Nephron (organoid): ENCODE data around the gene CDC42SE2.

Experiments used
- H3K27ac Mint-ChIP-seq, 3 experiments: 2 replicates each; pipeline ENCODE4 v1.8.0; 2020; ENCODE audit warnings: mixed read lengths in 3 of 3, mild to moderate bottlenecking in 2 of 3, moderate library complexity in 1 of 3
- H3K27me3 Mint-ChIP-seq: 2 replicates; pipeline ENCODE4 v1.8.0; 2021; ENCODE audit warnings: low read depth, mild to moderate bottlenecking, moderate library complexity, mixed read lengths
- H3K36me3 Mint-ChIP-seq: 2 replicates; pipeline ENCODE4 v1.8.0; 2020; ENCODE audit warnings: low read depth, mixed read lengths
- H3K4me1 Mint-ChIP-seq: 2 replicates; pipeline ENCODE4 v1.8.0; 2020; ENCODE audit warnings: mixed read lengths
- H3K4me3 Mint-ChIP-seq, 3 experiments: 2 replicates each; pipeline ENCODE4 v1.8.0; 2020; ENCODE audit warnings: mild to moderate bottlenecking in 3 of 3, mixed read lengths in 3 of 3, moderate library complexity in 2 of 3
- H3K9me3 Mint-ChIP-seq: 2 replicates; pipeline ENCODE4 v1.8.0; 2020; ENCODE audit warnings: mixed read lengths
- TF ChIP-seq, protein P1 (sequence below), 3 experiments: fragments of 200-600 bp; sonication (generic); IDR thresholded peaks; one replicate each; pipeline ENCODE4 v1.5.0; 2021; ENCODE audit warnings: antibody characterized with exemption in 3 of 3; ENCODE audit not compliant: unreplicated experiment in 3 of 3

Gene CDC42SE2

DNA sequence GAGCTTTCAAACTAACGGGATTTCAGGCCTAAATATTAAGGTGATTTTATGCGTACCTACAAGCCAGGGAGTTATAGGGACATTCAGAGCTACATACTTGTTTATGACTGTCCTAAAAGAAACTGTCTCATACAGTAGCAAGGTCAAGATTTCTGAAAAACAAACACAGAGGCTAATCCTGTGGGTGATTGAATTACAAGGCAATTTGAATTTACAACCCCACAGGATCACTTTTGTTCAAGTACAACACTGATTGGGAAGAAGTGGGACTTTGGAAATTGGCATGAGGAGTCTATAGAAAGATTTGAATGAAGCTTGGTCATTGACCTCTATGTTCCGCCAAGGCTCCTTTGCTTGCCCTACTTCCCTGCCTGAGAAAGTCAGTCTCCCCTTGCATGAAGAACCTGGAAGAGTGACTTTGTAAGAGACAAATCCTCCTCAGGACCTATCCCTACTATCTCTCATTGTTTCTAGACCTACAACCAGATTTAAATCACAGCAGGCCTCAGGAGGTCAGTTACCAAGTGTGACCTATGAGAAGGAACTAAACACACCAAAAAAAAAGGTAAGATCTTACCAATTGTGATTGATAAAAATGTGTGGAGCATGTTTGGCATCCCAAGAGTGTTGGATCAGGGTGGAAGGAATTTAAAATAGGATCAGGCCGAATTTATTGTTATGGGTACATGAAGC lies 38.4 kb upstream of the CDC42SE2 start:
- Mint-ChIP-seq H3K4me3 (no peak overlapping the region), H3K36me3 (no peaks in the 10 kb centered on the region), H3K4me1 (no peaks in the 10 kb centered on the region), H3K27me3 (no peaks in the 10 kb centered on the region), H3K9me3 (no peaks in the 10 kb centered on the region), H3K27ac (no peak overlapping the region)
- TF ChIP-seq, protein P1, sequence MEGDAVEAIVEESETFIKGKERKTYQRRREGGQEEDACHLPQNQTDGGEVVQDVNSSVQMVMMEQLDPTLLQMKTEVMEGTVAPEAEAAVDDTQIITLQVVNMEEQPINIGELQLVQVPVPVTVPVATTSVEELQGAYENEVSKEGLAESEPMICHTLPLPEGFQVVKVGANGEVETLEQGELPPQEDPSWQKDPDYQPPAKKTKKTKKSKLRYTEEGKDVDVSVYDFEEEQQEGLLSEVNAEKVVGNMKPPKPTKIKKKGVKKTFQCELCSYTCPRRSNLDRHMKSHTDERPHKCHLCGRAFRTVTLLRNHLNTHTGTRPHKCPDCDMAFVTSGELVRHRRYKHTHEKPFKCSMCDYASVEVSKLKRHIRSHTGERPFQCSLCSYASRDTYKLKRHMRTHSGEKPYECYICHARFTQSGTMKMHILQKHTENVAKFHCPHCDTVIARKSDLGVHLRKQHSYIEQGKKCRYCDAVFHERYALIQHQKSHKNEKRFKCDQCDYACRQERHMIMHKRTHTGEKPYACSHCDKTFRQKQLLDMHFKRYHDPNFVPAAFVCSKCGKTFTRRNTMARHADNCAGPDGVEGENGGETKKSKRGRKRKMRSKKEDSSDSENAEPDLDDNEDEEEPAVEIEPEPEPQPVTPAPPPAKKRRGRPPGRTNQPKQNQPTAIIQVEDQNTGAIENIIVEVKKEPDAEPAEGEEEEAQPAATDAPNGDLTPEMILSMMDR (IDR thresholded peaks at IDR 0.05; ENCODE audit: unreplicated experiment in 3 of 3): no peak

DNA sequence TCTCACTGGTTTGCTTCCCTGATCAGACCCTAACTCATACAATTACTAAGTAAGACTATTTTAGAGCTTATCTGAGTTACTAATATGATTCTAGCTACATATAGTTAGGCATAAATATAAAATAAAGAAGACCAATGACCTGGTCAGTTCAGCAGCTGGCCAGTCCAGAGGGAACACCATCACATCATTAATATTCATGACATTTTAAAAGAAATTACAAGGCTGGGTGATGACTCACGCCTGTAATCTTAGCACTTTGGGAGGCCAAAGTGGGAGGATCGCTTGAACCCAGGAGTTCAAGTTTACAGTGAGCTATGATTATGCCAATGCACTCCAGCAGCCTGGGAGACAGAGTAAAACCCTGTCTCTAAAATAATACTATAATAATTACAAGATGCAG lies 37.0 kb upstream of the CDC42SE2 start:
- Mint-ChIP-seq H3K27me3 (no peaks in the 10 kb centered on the region), H3K27ac (no peak overlapping the region), H3K4me1 (no peaks in the 10 kb centered on the region), H3K9me3 (no peaks in the 10 kb centered on the region), H3K36me3 (no peaks in the 10 kb centered on the region), H3K4me3 (no peak overlapping the region)
- TF ChIP-seq, protein P1 (IDR thresholded peaks at IDR 0.05; ENCODE audit: unreplicated experiment in 3 of 3): no peak

DNA sequence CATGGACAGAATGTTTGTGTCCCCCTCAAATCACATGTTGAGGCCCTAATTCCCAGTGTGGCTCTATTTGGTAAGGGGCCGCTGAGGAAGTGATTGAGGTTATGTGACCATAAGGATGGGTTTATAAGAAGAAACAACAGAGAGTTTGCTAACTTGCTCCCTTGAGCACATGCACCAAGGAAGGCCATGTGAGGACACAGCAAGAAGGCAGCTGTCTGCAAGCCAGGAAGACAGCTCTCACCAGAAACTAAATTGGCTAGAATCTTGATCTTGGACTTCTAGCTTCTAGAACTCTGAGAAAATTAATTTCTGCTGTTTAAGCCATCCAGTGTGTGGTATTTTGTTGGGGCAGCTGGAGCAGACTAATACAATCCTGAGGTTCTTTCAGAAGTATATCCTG lies 35.2 kb upstream of the CDC42SE2 start:
- Mint-ChIP-seq H3K4me1 (no peaks in the 10 kb centered on the region), H3K36me3 (no peaks in the 10 kb centered on the region)

DNA sequence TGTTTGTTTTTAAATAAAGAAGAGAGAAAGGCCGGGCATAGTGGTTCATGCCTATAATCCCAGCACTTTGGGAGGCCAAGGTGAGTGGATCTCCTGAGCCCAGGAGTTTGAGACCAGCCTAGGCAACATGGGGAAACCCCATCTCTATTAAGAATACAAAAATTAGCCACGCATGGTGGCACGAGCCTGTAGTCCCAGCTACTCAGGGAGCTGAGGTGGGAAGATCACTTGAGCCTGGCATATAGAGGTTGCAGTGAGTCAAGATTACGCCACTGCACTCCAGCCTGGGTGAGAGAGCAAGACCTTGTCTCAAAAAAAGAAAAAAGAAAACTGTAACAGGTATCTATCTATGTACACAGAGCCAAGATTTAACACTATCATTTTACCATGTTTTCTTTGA lies 34.2 kb upstream of the CDC42SE2 start:
- TF ChIP-seq, protein P1 (IDR thresholded peaks at IDR 0.05; ENCODE audit: unreplicated experiment in 3 of 3): no peak
- Mint-ChIP-seq H3K4me1 (no peaks in the 10 kb centered on the region), H3K27ac (no peak overlapping the region), H3K4me3 (no peak overlapping the region), H3K9me3 (no peaks in the 10 kb centered on the region), H3K36me3 (no peaks in the 10 kb centered on the region), H3K27me3 (no peaks in the 10 kb centered on the region)

More for the DNA sequence above, 35.2 kb upstream of the CDC42SE2 start:
- H3K9me3 Mint-ChIP-seq: no peaks in the 10 kb centered on the region
- no peaks in the 10 kb centered on the region for H3K27me3 Mint-ChIP-seq
- TF ChIP-seq, protein P1 (IDR thresholded peaks at IDR 0.05; ENCODE audit: unreplicated experiment in 3 of 3): no peak
- H3K27ac Mint-ChIP-seq: no peak overlapping the region
- no peak overlapping the region for H3K4me3 Mint-ChIP-seq

DNA sequence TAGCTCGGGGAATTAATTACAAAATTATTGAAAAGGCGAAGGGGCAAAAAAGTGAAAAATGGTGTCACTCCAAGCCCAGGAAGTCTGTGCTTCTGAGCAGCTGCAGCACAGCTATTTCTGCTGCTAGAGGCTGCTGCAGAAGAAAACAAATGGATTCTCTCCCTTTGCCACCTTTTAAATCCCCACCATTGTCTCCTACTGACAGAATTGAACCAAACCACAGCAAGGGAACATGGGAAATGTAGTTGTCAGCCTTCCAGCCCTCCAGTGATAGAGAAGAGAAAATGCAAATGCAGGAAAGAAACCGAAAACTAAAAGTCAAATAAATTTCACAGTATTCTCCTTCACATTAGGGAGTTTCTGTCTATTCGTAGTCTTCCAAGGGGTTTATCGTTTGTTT lies 33.4 kb upstream of the CDC42SE2 start:
- Mint-ChIP-seq H3K27ac (no peak overlapping the region), H3K4me3 (no peak overlapping the region), H3K4me1 (no peaks in the 10 kb centered on the region), H3K9me3 (no peaks in the 10 kb centered on the region), H3K27me3 (no peaks in the 10 kb centered on the region), H3K36me3 (no peaks in the 10 kb centered on the region)
- TF ChIP-seq, protein P1 (IDR thresholded peaks at IDR 0.05; ENCODE audit: unreplicated experiment in 3 of 3): no peak

DNA sequence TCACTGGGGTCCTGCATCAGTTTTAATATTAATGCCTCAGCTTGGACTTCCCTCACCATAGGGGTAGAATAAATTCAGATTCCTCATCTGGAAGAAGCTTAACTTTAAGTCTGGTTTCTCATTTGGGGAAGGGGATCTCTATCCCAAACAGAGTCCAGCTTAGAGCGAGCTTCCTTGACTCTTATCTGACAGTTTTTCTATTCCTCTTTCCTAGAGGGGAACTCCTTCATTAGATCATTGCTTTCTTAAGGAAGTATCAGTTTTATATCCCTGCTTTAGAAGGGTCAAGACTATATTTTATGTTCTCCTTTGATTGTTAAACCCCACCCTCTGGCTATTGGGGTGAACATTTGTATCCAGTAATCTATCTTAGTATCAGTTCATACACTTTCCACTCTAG lies 24.2 kb upstream of the CDC42SE2 start:
- H3K4me3 Mint-ChIP-seq: no peak overlapping the region
- H3K27ac Mint-ChIP-seq: no peak overlapping the region

More for the DNA sequence above, 24.2 kb upstream of the CDC42SE2 start:
- Mint-ChIP-seq H3K9me3 (no peaks in the 10 kb centered on the region), H3K36me3 (no peaks in the 10 kb centered on the region), H3K27me3 (no peaks in the 10 kb centered on the region), H3K4me1 (no peaks in the 10 kb centered on the region)
- TF ChIP-seq, protein P1 (IDR thresholded peaks at IDR 0.05; ENCODE audit: unreplicated experiment in 3 of 3): no peak
